Measurements from ENCODE around the gene TRIM25. TPM values are rescaled to one million over a fixed set of nuclear protein-coding genes. Genes with fewer than 3 reads are reported as not detected.

Gene TRIM25
- total RNA-seq, 1 donor from 2014 or later, result 71.4 TPM

DNA sequence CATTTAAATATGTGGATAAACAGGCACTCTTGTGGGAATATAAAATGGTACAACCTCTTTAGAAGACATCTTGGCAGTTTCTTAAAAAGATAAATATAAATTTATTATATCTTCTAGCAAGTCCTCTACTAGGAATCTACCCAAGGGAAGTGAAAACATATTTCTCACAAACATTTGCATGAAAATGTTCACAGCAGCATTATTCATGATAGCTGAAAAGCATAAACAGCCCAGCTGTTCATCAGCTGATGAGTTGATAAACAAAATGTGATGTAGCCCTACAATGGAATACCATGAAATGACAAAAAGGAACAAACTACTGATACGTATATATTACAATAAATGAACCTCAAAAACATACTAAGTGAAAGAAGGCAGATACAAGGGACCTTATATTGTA, 67.9 kb downstream of the TRIM25 start:
- H3K4me3 Mint-ChIP-seq, result no peak overlapping the region
- intact Hi-C loops (cut with micrococcal nuclease), result no loop called here
- H3K27me3 Mint-ChIP-seq, result no peaks in the 10 kb centered on the region
- H3K27ac Mint-ChIP-seq, result no peak overlapping the region
- H3K9me3 Mint-ChIP-seq, result no peaks in the 10 kb centered on the region
- peaks cover 4% of the 10 kb centered on the region for H3K4me1 Mint-ChIP-seq
- ChIA-PET CTCF (no interaction called here), POLR2A (no interaction called here)
- peaks cover 44% of the 10 kb centered on the region for H3K36me3 Mint-ChIP-seq (ENCODE audit: low read depth)
- ATAC-seq (ENCODE audit: low read depth), result no peak
- no peak for DNase-seq
- TF ChIP-seq, protein P1, sequence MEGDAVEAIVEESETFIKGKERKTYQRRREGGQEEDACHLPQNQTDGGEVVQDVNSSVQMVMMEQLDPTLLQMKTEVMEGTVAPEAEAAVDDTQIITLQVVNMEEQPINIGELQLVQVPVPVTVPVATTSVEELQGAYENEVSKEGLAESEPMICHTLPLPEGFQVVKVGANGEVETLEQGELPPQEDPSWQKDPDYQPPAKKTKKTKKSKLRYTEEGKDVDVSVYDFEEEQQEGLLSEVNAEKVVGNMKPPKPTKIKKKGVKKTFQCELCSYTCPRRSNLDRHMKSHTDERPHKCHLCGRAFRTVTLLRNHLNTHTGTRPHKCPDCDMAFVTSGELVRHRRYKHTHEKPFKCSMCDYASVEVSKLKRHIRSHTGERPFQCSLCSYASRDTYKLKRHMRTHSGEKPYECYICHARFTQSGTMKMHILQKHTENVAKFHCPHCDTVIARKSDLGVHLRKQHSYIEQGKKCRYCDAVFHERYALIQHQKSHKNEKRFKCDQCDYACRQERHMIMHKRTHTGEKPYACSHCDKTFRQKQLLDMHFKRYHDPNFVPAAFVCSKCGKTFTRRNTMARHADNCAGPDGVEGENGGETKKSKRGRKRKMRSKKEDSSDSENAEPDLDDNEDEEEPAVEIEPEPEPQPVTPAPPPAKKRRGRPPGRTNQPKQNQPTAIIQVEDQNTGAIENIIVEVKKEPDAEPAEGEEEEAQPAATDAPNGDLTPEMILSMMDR (IDR thresholded peaks at IDR 0.05), result no peak

DNA sequence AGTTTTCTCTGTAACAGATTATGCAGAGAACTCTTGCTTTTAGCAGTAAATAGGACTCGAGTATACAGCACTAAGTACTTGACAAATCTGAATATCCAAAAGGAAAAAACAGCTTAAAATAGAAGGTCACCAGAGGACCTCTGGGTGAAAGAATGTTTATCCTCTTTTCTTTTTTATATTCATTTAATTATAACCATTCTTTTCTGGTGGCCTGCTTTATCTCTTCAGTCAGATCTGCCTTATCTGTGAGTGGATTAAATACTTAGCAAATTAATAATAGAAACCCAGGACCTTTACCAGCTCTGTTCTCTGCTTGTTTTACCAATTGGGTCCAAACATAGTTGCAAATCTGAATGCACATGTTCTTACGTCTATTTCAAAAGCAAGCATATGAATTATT, 71.3 kb downstream of the TRIM25 start:
- Mint-ChIP-seq H3K36me3 (ENCODE audit: low read depth) (peaks cover 24% of the 10 kb centered on the region), H3K9me3 (no peaks in the 10 kb centered on the region), H3K4me3 (no peak overlapping the region), H3K4me1 (peaks cover 4% of the 10 kb centered on the region), H3K27ac (no peak overlapping the region), H3K27me3 (no peaks in the 10 kb centered on the region)
- ChIA-PET CTCF (interaction anchor here (1.4 kb wide), 1 partner anchor 23 kb away, joined by 4 read pairs; no protein-coding TSS in a partner anchor), POLR2A (interaction anchor here (1.4 kb wide), 1 partner anchor 9 kb away, joined by 4 read pairs; the partner anchor contains the start of genes C17orf67 and DGKE)
- ATAC-seq (ENCODE audit: low read depth) (no peak), DNase-seq (no peak)
- TF ChIP-seq, protein P1 (IDR thresholded peaks at IDR 0.05), result no peak
- intact Hi-C loops (cut with micrococcal nuclease), result no loop called here

DNA sequence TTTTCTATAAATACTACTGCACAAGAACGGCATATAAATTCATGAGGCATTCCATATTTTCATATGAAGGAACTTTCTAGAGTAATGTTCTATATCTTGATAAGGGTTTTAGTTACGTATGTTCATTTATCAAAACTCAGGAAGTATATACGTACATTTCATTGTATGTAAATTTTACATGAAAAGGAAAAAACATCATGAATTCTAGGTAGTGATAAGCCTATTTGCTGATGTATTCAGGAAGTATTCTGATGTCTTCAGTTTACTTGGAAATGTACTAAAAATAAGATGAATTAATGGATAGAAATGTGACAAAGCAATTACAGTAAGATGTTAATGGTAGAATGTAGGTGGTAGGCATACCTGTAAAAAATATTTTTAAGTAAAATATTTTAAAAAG, 75.2 kb downstream of the TRIM25 start:
- CTCF ChIA-PET, result interaction anchor here (1.4 kb wide), 1 partner anchor 19 kb away, joined by 3 read pairs; no protein-coding TSS in a partner anchor
- DNase-seq, result no peak
- Mint-ChIP-seq H3K4me1 (peaks cover 18% of the 10 kb centered on the region), H3K9me3 (no peaks in the 10 kb centered on the region), H3K27me3 (no peaks in the 10 kb centered on the region), H3K4me3 (no peak overlapping the region), H3K27ac (no peak overlapping the region), H3K36me3 (ENCODE audit: low read depth) (peaks cover 22% of the 10 kb centered on the region)
- intact Hi-C loops (cut with micrococcal nuclease), result loop anchor here (10.0 kb wide), 2 partner anchors 416 to 1016 kb away; partner anchors contain the start of genes MRPS23 and MSI2
- ATAC-seq (ENCODE audit: low read depth), result no peak
- POLR2A ChIA-PET, result no interaction called here
- TF ChIP-seq, protein P1 (IDR thresholded peaks at IDR 0.05), result no peak

Other genes with a start within 250 kb of the TRIM25 start
- gene C17orf67, start 80.1 kb downstream of the TRIM25 start, total RNA-seq, result 3.3 and 4.0 TPM in 2 replicates
- gene DGKE, start 79.9 kb downstream of the TRIM25 start, total RNA-seq, result 15.4 and 20.3 TPM in 2 replicates
- 21.6 and 21.9 TPM in 2 replicates for gene COIL, start 47.0 kb upstream of the TRIM25 start, total RNA-seq
- gene SCPEP1, start 64.1 kb upstream of the TRIM25 start, total RNA-seq, result 32.0 and 35.2 TPM in 2 replicates
- 22.5 and 26.2 TPM in 2 replicates for gene AKAP1, start 171.2 kb upstream of the TRIM25 start, total RNA-seq